Measurements from ENCODE around the gene ADAMTSL1.

GRCh38 chr9:18544456-18544855 lies 70.5 kb downstream of the ADAMTSL1 start:
- TF ChIP-seq CTCF (IDR thresholded peaks at IDR 0.05; ENCODE audit: extremely low read depth in 1 of 2, insufficient read depth in 1 of 2, low read depth in 1 of 2, low read length in 2 of 2) (no peak), POLR2A (IDR thresholded peaks at IDR 0.05; ENCODE audit: low read depth, low read length) (no peak), EZH2 (IDR thresholded peaks at IDR 0.05; ENCODE audit: borderline replicate concordance, low read depth, low read length, severe bottlenecking) (no peak)
